ENCODE results near the gene GRIN2B. TPM values are rescaled to one million over a fixed set of nuclear protein-coding genes. Genes with fewer than 3 reads are reported as not detected.
A peak's percentile ranks its signal among the peaks of the same experiment; 100 is the strongest.

The GRIN2B gene
- total and polyA plus RNA-seq, 9 donors = 0.01 to 0.97 (median 0.16) TPM

DNA sequence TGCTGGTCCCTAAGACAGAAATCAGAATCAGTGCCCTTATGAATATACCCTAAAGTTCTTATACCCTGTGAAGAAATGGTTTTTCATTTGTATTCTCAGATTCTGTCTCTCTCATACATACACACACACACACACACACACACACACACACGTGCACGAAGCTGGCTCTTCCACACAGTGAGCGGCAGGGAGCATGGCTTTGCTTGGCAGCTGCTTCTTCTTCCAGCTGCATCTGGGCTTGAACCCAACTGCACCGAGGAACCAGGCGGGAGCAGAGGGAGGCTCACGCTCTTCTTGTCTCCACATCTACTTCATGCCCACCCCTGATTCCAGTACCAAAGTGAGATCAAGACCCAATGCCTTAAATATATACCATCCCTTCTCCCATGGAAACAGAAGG, 19.4 kb downstream of the GRIN2B start:
- no peak overlapping the region for H3K4me3 ChIP-seq (ENCODE audit: low read length)
- WGBS (ENCODE audit: insufficient coverage) = 27% methylated on average over 6 of the region's 6 CpGs
- H3K9me3 ChIP-seq (replicated peaks; ENCODE audit: control insufficient read depth, low read depth, low read length) = no peaks in the 10 kb centered on the region
- no peak overlapping the region for H3K27ac ChIP-seq (ENCODE audit: low read length)
- no peaks in the 10 kb centered on the region for H3K36me3 ChIP-seq (ENCODE audit: control insufficient read depth, insufficient read depth, low read length)
- peaks cover 5% of the 10 kb centered on the region for H3K4me1 ChIP-seq (ENCODE audit: control insufficient read depth, insufficient read depth, low read length)
- DNase-seq = peak; percentile 65
- H3K27me3 ChIP-seq (ENCODE audit: control insufficient read depth, insufficient read depth, low read length) = no peaks in the 10 kb centered on the region

DNA sequence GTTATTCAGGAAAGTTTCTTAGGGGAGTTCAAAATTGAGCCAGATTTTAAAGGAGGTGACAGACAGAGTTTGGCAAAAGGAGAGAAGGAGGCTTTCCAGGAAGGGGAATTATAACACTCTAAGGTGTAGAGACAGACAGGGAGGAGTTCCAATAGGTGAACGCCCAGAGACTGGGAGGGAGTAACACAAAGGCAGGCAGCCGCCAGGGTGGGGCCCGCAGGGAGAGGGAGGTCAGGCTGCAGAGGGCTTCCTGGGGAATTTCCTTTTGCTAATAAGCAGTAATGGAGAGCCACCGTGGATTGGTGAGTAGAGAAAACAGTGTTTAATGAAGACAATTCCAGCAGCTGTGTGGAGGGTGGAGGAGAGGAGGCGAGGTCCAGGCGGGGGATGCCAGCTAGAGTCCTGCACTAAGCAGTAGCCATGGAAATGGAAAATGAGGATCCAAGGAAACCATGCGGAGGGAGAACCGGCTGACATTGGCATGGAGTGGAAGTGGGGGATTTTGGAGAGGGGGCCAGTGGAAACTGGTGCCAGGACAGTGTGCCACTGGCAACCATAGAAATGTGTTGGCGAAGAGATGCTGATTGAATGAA, 22.2 kb downstream of the GRIN2B start:
- Histone ChIP-seq H3K36me3 (ENCODE audit: control insufficient read depth, insufficient read depth, low read length) (no peaks in the 10 kb centered on the region), H3K4me1 (ENCODE audit: control insufficient read depth, insufficient read depth, low read length) (peaks cover 5% of the 10 kb centered on the region), H3K9me3 (replicated peaks; ENCODE audit: control insufficient read depth, low read depth, low read length) (no peaks in the 10 kb centered on the region), H3K27me3 (ENCODE audit: control insufficient read depth, insufficient read depth, low read length) (no peaks in the 10 kb centered on the region), H3K4me3 (ENCODE audit: low read length) (no peak overlapping the region), H3K27ac (ENCODE audit: low read length) (no peak overlapping the region)
- 42% methylated on average over 8 of the region's 9 CpGs for WGBS (ENCODE audit: insufficient coverage)
- DNase-seq = peak; percentile 34

DNA sequence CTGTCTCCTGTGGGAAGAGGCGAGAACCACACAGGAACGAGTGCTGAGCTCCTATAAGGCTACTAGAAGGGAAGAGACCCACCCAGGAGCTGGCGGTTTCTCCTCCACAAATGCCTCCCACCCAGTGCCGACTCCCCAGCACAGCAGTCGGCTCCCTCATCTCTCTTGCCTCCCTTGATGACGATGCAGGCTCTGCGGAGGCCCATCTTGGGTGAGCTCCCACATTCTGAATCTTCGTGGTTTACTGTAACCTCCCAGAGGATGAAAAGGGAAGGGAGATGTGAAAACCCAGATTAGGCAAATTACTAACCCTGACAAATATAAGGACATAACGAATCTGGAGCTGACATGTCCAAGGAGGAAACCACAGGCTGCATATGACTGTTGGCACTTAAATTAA, 23.8 kb downstream of the GRIN2B start:
- Histone ChIP-seq H3K4me1 (ENCODE audit: control insufficient read depth, insufficient read depth, low read length) (peaks cover 5% of the 10 kb centered on the region), H3K9me3 (replicated peaks; ENCODE audit: control insufficient read depth, low read depth, low read length) (no peaks in the 10 kb centered on the region), H3K27me3 (ENCODE audit: control insufficient read depth, insufficient read depth, low read length) (no peaks in the 10 kb centered on the region), H3K4me3 (ENCODE audit: low read length) (no peak overlapping the region), H3K36me3 (ENCODE audit: control insufficient read depth, insufficient read depth, low read length) (no peaks in the 10 kb centered on the region), H3K27ac (ENCODE audit: low read length) (no peak overlapping the region)
- no peak for DNase-seq
- 64% methylated on average over 2 of the region's 9 CpGs for WGBS (ENCODE audit: insufficient coverage)

- H3K36me3 ChIP-seq (ENCODE audit: control insufficient read depth, insufficient read depth, low read length) = no peaks in the 10 kb centered on the region
- H3K9me3 ChIP-seq (replicated peaks; ENCODE audit: control insufficient read depth, low read depth, low read length) = no peaks in the 10 kb centered on the region
- H3K27me3 ChIP-seq (ENCODE audit: control insufficient read depth, insufficient read depth, low read length) = no peaks in the 10 kb centered on the region
- no peak overlapping the region for H3K27ac ChIP-seq (ENCODE audit: low read length)
- no peak for DNase-seq
- H3K4me3 ChIP-seq (ENCODE audit: low read length) = no peak overlapping the region
- 82% methylated on average over 11 of the region's 15 CpGs for WGBS (ENCODE audit: insufficient coverage)
- no peaks in the 10 kb centered on the region for H3K4me1 ChIP-seq (ENCODE audit: control insufficient read depth, insufficient read depth, low read length)
Observed at GRCh38 chr12:13956060-13956590, 25.3 kb downstream of the GRIN2B start.

GRCh38 chr12:13952096-13952495, 29.3 kb downstream of the GRIN2B start:
- WGBS (ENCODE audit: insufficient coverage) = 100% methylated on average over 1 of the region's 7 CpGs
- Histone ChIP-seq H3K4me1 (ENCODE audit: control insufficient read depth, insufficient read depth, low read length) (no peaks in the 10 kb centered on the region), H3K27ac (ENCODE audit: low read length) (no peak overlapping the region), H3K9me3 (replicated peaks; ENCODE audit: control insufficient read depth, low read depth, low read length) (no peaks in the 10 kb centered on the region), H3K36me3 (ENCODE audit: control insufficient read depth, insufficient read depth, low read length) (no peaks in the 10 kb centered on the region), H3K4me3 (ENCODE audit: low read length) (no peak overlapping the region), H3K27me3 (ENCODE audit: control insufficient read depth, insufficient read depth, low read length) (no peaks in the 10 kb centered on the region)
- DNase-seq = no peak

- no peaks in the 10 kb centered on the region for H3K4me1 ChIP-seq (ENCODE audit: control insufficient read depth, insufficient read depth, low read length)
- H3K27me3 ChIP-seq (ENCODE audit: control insufficient read depth, insufficient read depth, low read length) = no peaks in the 10 kb centered on the region
Observed at GRCh38 chr12:13950502-13950901, 30.9 kb downstream of the GRIN2B start.

GRCh38 chr12:13948621-13949020, 32.8 kb downstream of the GRIN2B start:
- Histone ChIP-seq H3K27me3 (ENCODE audit: control insufficient read depth, insufficient read depth, low read length) (no peaks in the 10 kb centered on the region), H3K4me1 (ENCODE audit: control insufficient read depth, insufficient read depth, low read length) (no peaks in the 10 kb centered on the region), H3K36me3 (ENCODE audit: control insufficient read depth, insufficient read depth, low read length) (no peaks in the 10 kb centered on the region), H3K27ac (ENCODE audit: low read length) (no peak overlapping the region), H3K4me3 (ENCODE audit: low read length) (no peak overlapping the region), H3K9me3 (replicated peaks; ENCODE audit: control insufficient read depth, low read depth, low read length) (no peaks in the 10 kb centered on the region)
- WGBS (ENCODE audit: insufficient coverage) = 100% methylated on average over 2 of the region's 4 CpGs
- DNase-seq = no peak

More at GRCh38 chr12:13950502-13950901, 30.9 kb downstream of the GRIN2B start:
- H3K9me3 ChIP-seq (replicated peaks; ENCODE audit: control insufficient read depth, low read depth, low read length) = no peaks in the 10 kb centered on the region
- WGBS (ENCODE audit: insufficient coverage) = no CpG with 5 or more reads among the region's 1 CpG
- no peak for DNase-seq
- no peak overlapping the region for H3K27ac ChIP-seq (ENCODE audit: low read length)
- H3K4me3 ChIP-seq (ENCODE audit: low read length) = no peak overlapping the region
- H3K36me3 ChIP-seq (ENCODE audit: control insufficient read depth, insufficient read depth, low read length) = no peaks in the 10 kb centered on the region

DNA sequence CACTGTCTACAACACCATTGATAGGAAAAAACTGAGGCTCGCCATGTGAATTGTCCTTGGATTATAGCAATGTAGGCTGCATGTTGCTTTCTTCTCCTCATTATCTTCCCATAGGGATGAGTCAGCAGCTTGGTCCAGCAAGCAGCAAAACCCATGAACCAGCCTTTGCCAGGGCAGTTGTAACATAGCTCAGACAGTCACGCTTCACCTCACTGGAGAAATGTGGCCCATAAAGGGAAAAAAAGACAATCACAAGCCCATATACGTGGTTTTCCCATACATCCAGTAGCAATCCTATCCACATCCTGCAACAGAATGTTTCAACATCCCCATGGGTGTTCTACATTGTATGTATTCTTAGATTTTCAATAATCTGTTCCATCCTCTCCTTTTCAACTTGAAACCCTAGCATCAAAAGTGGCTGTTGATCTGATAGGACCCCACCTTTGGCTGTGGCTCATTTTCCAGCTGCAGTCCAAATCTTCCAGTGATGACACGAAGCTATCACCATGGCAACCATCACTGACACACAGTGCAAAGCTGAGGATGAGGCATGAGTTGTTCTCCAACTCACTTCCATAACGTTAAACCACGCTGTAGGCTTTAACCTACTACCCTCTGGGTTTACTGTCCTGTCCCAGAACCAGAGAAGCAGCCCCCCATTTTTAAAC, 34.0 kb downstream of the GRIN2B start:
- H3K36me3 ChIP-seq (ENCODE audit: control insufficient read depth, insufficient read depth, low read length) = no peaks in the 10 kb centered on the region
- no peaks in the 10 kb centered on the region for H3K9me3 ChIP-seq (replicated peaks; ENCODE audit: control insufficient read depth, low read depth, low read length)
- no peak overlapping the region for H3K27ac ChIP-seq (ENCODE audit: low read length)
- H3K4me3 ChIP-seq (ENCODE audit: low read length) = no peak overlapping the region
- H3K27me3 ChIP-seq (ENCODE audit: control insufficient read depth, insufficient read depth, low read length) = no peaks in the 10 kb centered on the region
- DNase-seq = no peak
- H3K4me1 ChIP-seq (ENCODE audit: control insufficient read depth, insufficient read depth, low read length) = no peaks in the 10 kb centered on the region
- WGBS (ENCODE audit: insufficient coverage) = 66% methylated on average over 3 of the region's 6 CpGs

DNA sequence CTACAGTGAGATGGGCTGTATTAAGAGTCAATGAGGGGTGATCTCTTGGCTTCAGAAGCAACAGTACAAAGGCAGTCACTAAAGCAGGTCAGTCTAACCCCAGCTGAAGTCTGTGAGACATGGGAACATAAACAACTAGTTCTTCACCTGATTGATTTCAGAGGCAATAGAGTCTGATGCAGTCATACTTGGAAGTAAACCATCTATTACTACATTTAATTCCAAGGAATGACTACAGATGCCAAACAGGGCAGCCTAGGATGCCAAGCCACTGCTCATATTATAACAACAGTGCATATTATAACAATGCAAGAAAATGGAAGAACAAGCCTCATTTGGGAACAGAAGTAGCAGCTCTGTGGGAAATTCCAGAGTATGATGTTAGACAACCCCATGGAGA, 35.8 kb downstream of the GRIN2B start:
- Histone ChIP-seq H3K9me3 (replicated peaks; ENCODE audit: control insufficient read depth, low read depth, low read length) (no peaks in the 10 kb centered on the region), H3K36me3 (ENCODE audit: control insufficient read depth, insufficient read depth, low read length) (no peaks in the 10 kb centered on the region), H3K27ac (ENCODE audit: low read length) (no peak overlapping the region), H3K27me3 (ENCODE audit: control insufficient read depth, insufficient read depth, low read length) (no peaks in the 10 kb centered on the region), H3K4me1 (ENCODE audit: control insufficient read depth, insufficient read depth, low read length) (no peaks in the 10 kb centered on the region), H3K4me3 (ENCODE audit: low read length) (no peak overlapping the region)
- DNase-seq = no peak

GRCh38 chr12:13945236-13945635, 36.2 kb downstream of the GRIN2B start:
- DNase-seq = no peak
- WGBS (ENCODE audit: insufficient coverage) = no CpG with 5 or more reads among the region's 3 CpGs
- Histone ChIP-seq H3K36me3 (ENCODE audit: control insufficient read depth, insufficient read depth, low read length) (no peaks in the 10 kb centered on the region), H3K27me3 (ENCODE audit: control insufficient read depth, insufficient read depth, low read length) (no peaks in the 10 kb centered on the region), H3K9me3 (replicated peaks; ENCODE audit: control insufficient read depth, low read depth, low read length) (no peaks in the 10 kb centered on the region), H3K4me3 (ENCODE audit: low read length) (no peak overlapping the region), H3K4me1 (ENCODE audit: control insufficient read depth, insufficient read depth, low read length) (no peaks in the 10 kb centered on the region), H3K27ac (ENCODE audit: low read length) (no peak overlapping the region)

Measured in muscle of leg (tissue), 11 donors.